PFSK-1 (cell line): ENCODE data around the gene LACTBL1.

ENCODE experiments used
- FOXP2 ChIP-seq: optimal IDR thresholded peaks from 2 replicates; pipeline ENCODE3; 2011; ENCODE audit warnings: borderline replicate concordance, control low read depth, inconsistent platforms; ENCODE audit not compliant: insufficient read depth; ENCODE audit errors: extremely low read length, extremely low read depth
- POLR2AphosphoS5 ChIP-seq: IDR thresholded peaks from 2 replicates; pipeline ENCODE4 v1.6.1; 2012; ENCODE audit warnings: low read depth, mild to moderate bottlenecking, control low read depth, low read length, moderate library complexity
- REST ChIP-seq, 2 experiments: IDR thresholded peaks; 2 replicates each; pipeline versions ENCODE4 v1.6.1 to v1.8.0; 2011 to 2012; ENCODE audit warnings: low read depth in 2 of 2, low read length in 2 of 2, control low read depth in 1 of 2, inconsistent platforms in 1 of 2, mild to moderate bottlenecking in 1 of 2, moderate library complexity in 1 of 2; ENCODE audit not compliant: insufficient read depth in 1 of 2
- SIN3A ChIP-seq: IDR thresholded peaks from 2 replicates; pipeline ENCODE4 v1.6.1; 2012; ENCODE audit warnings: mild to moderate bottlenecking, low read length, moderate library complexity, borderline replicate concordance; ENCODE audit not compliant: insufficient read depth
- TAF1 ChIP-seq: IDR thresholded peaks from 2 replicates; pipeline ENCODE4 v1.6.1; 2012; ENCODE audit warnings: low read length, control low read depth, borderline replicate concordance; ENCODE audit not compliant: insufficient read depth

Gene LACTBL1

GRCh38 chr1:22959545-22960360 is 12.9 kb downstream of the LACTBL1 start:
- TF ChIP-seq FOXP2, result no peak
- no peak for TF ChIP-seq SIN3A
- no peak for TF ChIP-seq POLR2AphosphoS5
- TF ChIP-seq TAF1, result no peak
- TF ChIP-seq REST (IDR thresholded peaks at IDR 0.05; ENCODE audit: insufficient read depth in 1 of 2, low read depth in 2 of 2, low read length in 2 of 2), result no peak

DNA sequence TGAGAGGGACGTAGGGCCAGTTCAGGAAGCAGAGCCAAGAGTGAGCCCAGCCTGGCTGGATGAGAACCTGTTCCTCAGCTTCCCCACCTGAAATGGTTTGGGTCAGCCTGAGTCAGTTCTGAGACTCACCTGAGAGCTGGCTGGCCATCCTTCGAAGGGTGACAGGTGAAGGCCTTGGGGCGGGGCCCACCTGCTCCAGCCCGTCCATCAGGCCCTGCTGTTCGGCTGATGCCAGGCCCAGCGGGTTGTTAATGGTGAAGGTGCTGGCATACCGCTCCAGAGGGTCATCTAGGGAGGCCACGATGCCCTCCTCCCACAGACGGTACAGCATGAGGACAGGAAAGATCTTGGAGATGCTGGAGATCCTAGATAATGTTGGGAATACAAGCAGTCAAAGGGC is 14.1 kb downstream of the LACTBL1 start:
- TF ChIP-seq TAF1, result no peak
- no peak for TF ChIP-seq SIN3A
- TF ChIP-seq FOXP2, result no peak
- TF ChIP-seq POLR2AphosphoS5, result no peak
- TF ChIP-seq REST (IDR thresholded peaks at IDR 0.05; ENCODE audit: insufficient read depth in 1 of 2, low read depth in 2 of 2, low read length in 2 of 2), result no peak

DNA sequence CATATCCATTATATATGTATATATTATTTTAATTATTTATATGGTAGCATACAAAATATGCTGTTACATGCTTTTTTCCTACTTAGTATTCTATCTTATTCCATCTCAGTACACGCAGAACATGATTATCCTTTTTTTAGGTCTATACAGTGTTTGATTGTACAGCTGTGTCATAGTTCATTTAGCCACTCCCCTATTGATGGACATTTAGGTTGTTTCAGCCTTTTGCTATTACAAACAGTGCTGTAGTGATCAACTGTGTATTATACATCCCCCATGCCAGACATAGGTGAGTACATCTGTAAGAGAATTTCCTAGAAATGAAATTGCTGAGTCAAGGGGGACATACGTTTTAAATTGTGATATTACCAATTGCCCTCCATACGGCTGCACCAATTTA is 15.6 kb downstream of the LACTBL1 start:
- no peak for TF ChIP-seq TAF1
- TF ChIP-seq FOXP2, result no peak
- no peak for TF ChIP-seq POLR2AphosphoS5
- no peak for TF ChIP-seq REST (IDR thresholded peaks at IDR 0.05; ENCODE audit: insufficient read depth in 1 of 2, low read depth in 2 of 2, low read length in 2 of 2)
- TF ChIP-seq SIN3A, result no peak

DNA sequence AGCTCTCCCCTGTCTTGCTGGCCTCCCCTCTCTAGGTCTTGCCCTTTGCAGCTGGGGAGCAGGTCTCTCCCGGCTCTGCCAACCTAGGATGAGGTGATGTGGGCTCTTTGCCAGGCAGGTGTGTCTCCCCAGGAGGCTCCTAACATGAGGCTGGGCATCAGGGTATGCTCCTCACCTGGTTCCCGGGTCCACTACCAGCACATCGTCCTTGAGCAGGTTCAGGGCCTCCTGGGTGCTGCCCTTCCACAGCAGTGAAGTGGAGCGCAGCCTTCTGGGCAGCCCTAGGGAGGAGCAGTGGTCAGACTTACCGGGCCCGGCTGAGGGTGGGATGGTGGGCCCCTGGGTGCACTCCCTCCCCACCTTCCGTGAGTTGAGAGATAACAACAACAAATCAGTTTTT is 17.5 kb downstream of the LACTBL1 start:
- TF ChIP-seq FOXP2, result no peak
- no peak for TF ChIP-seq REST (IDR thresholded peaks at IDR 0.05; ENCODE audit: insufficient read depth in 1 of 2, low read depth in 2 of 2, low read length in 2 of 2)
- TF ChIP-seq SIN3A, result no peak
- TF ChIP-seq TAF1, result no peak
- no peak for TF ChIP-seq POLR2AphosphoS5

- no peak for TF ChIP-seq SIN3A
- no peak for TF ChIP-seq FOXP2
- no peak for TF ChIP-seq REST (IDR thresholded peaks at IDR 0.05; ENCODE audit: insufficient read depth in 1 of 2, low read depth in 2 of 2, low read length in 2 of 2)
- no peak for TF ChIP-seq POLR2AphosphoS5
- TF ChIP-seq TAF1, result no peak
Measured at GRCh38 chr1:22953740-22954141, 18.9 kb downstream of the LACTBL1 start.
